Prostate gland (tissue), 2 donors: ENCODE results near the gene PANK4. TPM values are rescaled to one million over a fixed set of nuclear protein-coding genes. Genes with fewer than 3 reads are reported as not detected.

Experiments
- DNase-seq: peaks from one replicate; pipeline ENCODE4 v3.0.0-alpha.2; 2019; ENCODE audit warnings: low spot score
- H3K27ac ChIP-seq, 2 donors: fragments of 200-600 bp; sonication (generic); 2 replicates each; pipeline ENCODE4 v1.5.1; 2017 to 2019
- H3K27me3 ChIP-seq: fragments of 200-600 bp; sonication (generic); replicated peaks from 2 replicates; pipeline ENCODE4 v1.5.1; 2019; ENCODE audit not compliant: insufficient read depth
- H3K36me3 ChIP-seq, 2 donors: fragments of 200-600 bp; sonication (generic); 1 replicate in 1 of 2; 2 replicates in 1 of 2; pipeline versions ENCODE4 v1.5.1 to v1.8.1; 2017 to 2019
- H3K4me1 ChIP-seq: fragments of 200-600 bp; sonication (generic); replicated peaks from 2 replicates; pipeline ENCODE4 v1.5.1; 2019
- H3K4me3 ChIP-seq, 2 donors: fragments of 200-600 bp; sonication (generic); 2 replicates each; pipeline ENCODE4 v1.5.1; 2017 to 2019
- H3K9me3 ChIP-seq: fragments of 200-600 bp; sonication (generic); 2 replicates; pipeline ENCODE4 v1.5.1; 2017
- CTCF ChIP-seq, 4 experiments: fragments of 200-600 bp in 2 of 4; fragments of 450-650 bp in 2 of 4; sonication (generic) in 2 of 4; IDR thresholded peaks; 1 replicate in 3 of 4; 2 replicates in 1 of 4; pipeline ENCODE4 v1.5.1; 2016 to 2019; ENCODE audit warnings: antibody characterized with exemption in 4 of 4, mild to moderate bottlenecking in 2 of 4, moderate library complexity in 2 of 4
- POLR2A ChIP-seq: fragments of 450-650 bp; IDR thresholded peaks from one replicate; pipeline ENCODE4 v1.6.1; 2016; ENCODE audit warnings: antibody characterized with exemption, mild to moderate bottlenecking
- POLR2AphosphoS5 ChIP-seq: sonication (generic); formaldehyde crosslinking; IDR thresholded peaks from one replicate; pipeline ENCODE4 v1.6.1; 2017; ENCODE audit warnings: antibody characterized with exemption
- WGBS: methylation state at CpG from one replicate; pipeline ENCODE4 v1.1.5; 2018; 5-methylcytosine and 5-hydroxymethylcytosine counted together
- intact Hi-C: fragments of 100-400 bp; cut with DNase I; formaldehyde crosslinking; loops from one replicate; pipeline ENCODE4 v1.14.2; 2022
- total RNA-seq, 2 donors: library from RNA; depleted of rRNA; stranded (reverse); fragments of >200 nt; gene quantifications; one replicate each; pipeline ENCODE4 v1.1.0, GENCODE V29; 2016

PANK4 gene
- total RNA-seq, 2 donors from 2014 or later = 27.0 to 69.5 TPM

- Histone ChIP-seq H3K4me1 (peaks cover 23% of the 10 kb centered on the region), H3K36me3 (no peaks in the 10 kb centered on the region), H3K27ac (peak overlapping the region; percentile 98 to 99), H3K27me3 (no peaks in the 10 kb centered on the region), H3K4me3 (peak overlapping the region; percentile 17 to 38), H3K9me3 (no peaks in the 10 kb centered on the region)
- DNase-seq = peak; percentile 88
- WGBS = 2% methylated on average over 52 of the region's 52 CpGs
- intact Hi-C loops = loop anchor here (1.0 to 5.0 kb wide), 2 partner anchors 134 to 349 kb away; partner anchors contain the start of gene PEX10
- TF ChIP-seq POLR2AphosphoS5 (peak; percentile 89), CTCF (IDR thresholded peaks at IDR 0.05) (peak in 2 of 4 experiments; percentile 43 to 48), POLR2A (peak; percentile 73)
These were observed 20.3 kb upstream of the PANK4 start for GRCh38 chr1:2546515-2547209.

GRCh38 chr1:2545754-2546514 is 19.5 kb upstream of the PANK4 start:
- H3K4me3 ChIP-seq = peak overlapping the region; percentile 17 to 38
- peak; percentile 89 for DNase-seq
- WGBS = 7% methylated on average over 34 of the region's 43 CpGs
- H3K27me3 ChIP-seq = no peaks in the 10 kb centered on the region
- peak overlapping the region; percentile 98 to 99 for H3K27ac ChIP-seq
- intact Hi-C loops = loop anchor here (5.0 kb wide), 1 partner anchor 349 kb away; no protein-coding TSS in a partner anchor
- no peaks in the 10 kb centered on the region for H3K9me3 ChIP-seq
- peaks cover 23% of the 10 kb centered on the region for H3K4me1 ChIP-seq
- H3K36me3 ChIP-seq = no peaks in the 10 kb centered on the region
- TF ChIP-seq POLR2A = peak; percentile 35
- TF ChIP-seq CTCF (IDR thresholded peaks at IDR 0.05) = no peak
- TF ChIP-seq POLR2AphosphoS5 = peak; percentile 63

GRCh38 chr1:2544875-2545640 is 18.7 kb upstream of the PANK4 start:
- TF ChIP-seq POLR2AphosphoS5 = no peak
- no peak for TF ChIP-seq POLR2A
- no peak for TF ChIP-seq CTCF (IDR thresholded peaks at IDR 0.05)
- Histone ChIP-seq H3K27me3 (no peaks in the 10 kb centered on the region), H3K9me3 (no peaks in the 10 kb centered on the region), H3K4me1 (peaks cover 26% of the 10 kb centered on the region), H3K27ac (peak overlapping the region; percentile 62 to 99), H3K4me3 (no peak overlapping the region), H3K36me3 (no peaks in the 10 kb centered on the region)
- WGBS = 68% methylated on average over 19 of the region's 19 CpGs
- DNase-seq = no peak
- intact Hi-C loops = loop anchor here (5.0 kb wide), 1 partner anchor 348 kb away; no protein-coding TSS in a partner anchor

- Histone ChIP-seq H3K9me3 (no peaks in the 10 kb centered on the region), H3K27ac (peak overlapping the region in 1 of 2 donors; percentile 99), H3K4me1 (peaks cover 25% of the 10 kb centered on the region), H3K27me3 (no peaks in the 10 kb centered on the region), H3K4me3 (no peak overlapping the region), H3K36me3 (no peaks in the 10 kb centered on the region)
- TF ChIP-seq POLR2AphosphoS5 (no peak), CTCF (IDR thresholded peaks at IDR 0.05) (no peak), POLR2A (no peak)
- 69% methylated on average over 23 of the region's 26 CpGs for WGBS
- DNase-seq = no peak
- intact Hi-C loops = no loop called here
These were observed 17.9 kb upstream of the PANK4 start for GRCh38 chr1:2544093-2544874.
